HepG2 (cell line): Measurements from ENCODE around the gene SPACDR. TPM values are rescaled to one million over a fixed set of nuclear protein-coding genes. Genes with fewer than 3 reads are reported as not detected.

Experiments used
- BORCS8-MEF2B ChIP-seq: sonication (generic); formaldehyde crosslinking; IDR thresholded peaks from 2 replicates; pipeline ENCODE4 v1.8.0; 2022; ENCODE audit warnings: mild to moderate bottlenecking, missing genetic modification reagents
- DR1 ChIP-seq: sonication (generic); formaldehyde crosslinking; IDR thresholded peaks from 2 replicates; pipeline ENCODE4 v1.8.0; 2021; ENCODE audit warnings: mild to moderate bottlenecking, missing genetic modification reagents, inconsistent platforms
- ELF3 ChIP-seq: IDR thresholded peaks from 2 replicates; pipeline ENCODE4 v1.6.1; 2016; ENCODE audit warnings: missing genetic modification reagents, missing compliant biosample characterization
- ETS1 ChIP-seq: sonication (generic); formaldehyde crosslinking; IDR thresholded peaks from 2 replicates; pipeline ENCODE4 v1.4.0; 2020; ENCODE audit warnings: missing genetic modification reagents
- FOXK1 ChIP-seq: sonication (generic); formaldehyde crosslinking; IDR thresholded peaks from 2 replicates; pipeline ENCODE4 v1.4.0; 2020; ENCODE audit warnings: low read depth, missing genetic modification reagents, borderline replicate concordance
- HES4 ChIP-seq: sonication (generic); formaldehyde crosslinking; IDR thresholded peaks from 2 replicates; pipeline ENCODE4 v1.9.0; 2021; ENCODE audit warnings: mild to moderate bottlenecking, missing genetic modification reagents, borderline replicate concordance
- MXI1 ChIP-seq: IDR thresholded peaks from 3 replicates; pipeline ENCODE4 v1.6.1; 2012; ENCODE audit warnings: low read depth, low read length, inconsistent platforms, borderline replicate concordance
- PCBP1 ChIP-seq: fragments of 200-400 bp; formaldehyde crosslinking; IDR thresholded peaks from 2 replicates; pipeline ENCODE4 v1.6.1; 2017; ENCODE audit warnings: mild to moderate bottlenecking, low read depth, low read length, borderline replicate concordance
- SPEN ChIP-seq: sonication (generic); formaldehyde crosslinking; IDR thresholded peaks from 2 replicates; pipeline ENCODE4 v1.5.1; 2020; ENCODE audit warnings: low read depth, mild to moderate bottlenecking, missing genetic modification reagents
- SSRP1 ChIP-seq: IDR thresholded peaks from 2 replicates; pipeline ENCODE4 v1.6.1; 2016; ENCODE audit warnings: control low read depth
- THAP9 ChIP-seq: sonication (generic); formaldehyde crosslinking; IDR thresholded peaks from 2 replicates; pipeline ENCODE4; 2020; ENCODE audit warnings: missing genetic modification reagents, mild to moderate bottlenecking, borderline replicate concordance
- TSC22D2 ChIP-seq: sonication (generic); formaldehyde crosslinking; IDR thresholded peaks from 2 replicates; pipeline ENCODE4 v1.5.1; 2020; ENCODE audit warnings: missing genetic modification reagents, mild to moderate bottlenecking, borderline replicate concordance
- ZNF234 ChIP-seq: sonication (generic); formaldehyde crosslinking; conservative IDR thresholded peaks from 2 replicates; pipeline ENCODE4 v1.5.1; 2020; ENCODE audit warnings: mild to moderate bottlenecking, missing genetic modification reagents
- ZNF264 ChIP-seq: sonication (generic); formaldehyde crosslinking; IDR thresholded peaks from 2 replicates; pipeline ENCODE4 v1.4.0; 2020; ENCODE audit warnings: missing genetic modification reagents
- ZNF275 ChIP-seq: sonication (generic); formaldehyde crosslinking; IDR thresholded peaks from 2 replicates; pipeline ENCODE4 v1.8.0; 2022; ENCODE audit warnings: missing genetic modification reagents, mild to moderate bottlenecking, inconsistent platforms, borderline replicate concordance
- ZNF292 ChIP-seq: sonication (generic); formaldehyde crosslinking; IDR thresholded peaks from 2 replicates; pipeline ENCODE4 v1.8.1; 2022; ENCODE audit warnings: mild to moderate bottlenecking, low read depth, missing genetic modification reagents, borderline replicate concordance
- ZNF687 ChIP-seq: sonication (generic); formaldehyde crosslinking; IDR thresholded peaks from 2 replicates; pipeline ENCODE4 v1.5.1; 2020; ENCODE audit warnings: mild to moderate bottlenecking, missing genetic modification reagents, moderate library complexity
- ZNF879 ChIP-seq: sonication (generic); formaldehyde crosslinking; IDR thresholded peaks from 2 replicates; pipeline ENCODE4 v1.8.1; 2023; ENCODE audit warnings: missing genetic modification reagents
- ZSCAN30 ChIP-seq: sonication (generic); formaldehyde crosslinking; IDR thresholded peaks from 2 replicates; pipeline ENCODE4 v1.5.0; 2020; ENCODE audit warnings: mild to moderate bottlenecking, missing genetic modification reagents
- polyA plus RNA-seq, 8 experiments: library from polyadenylated mRNA; depleted of rRNA in 3 of 8; stranded (reverse) in 7 of 8; unstranded in 1 of 8; fragments of >200 nt; fragmentation: Illumina TruSeq in 4 of 8; extraction: Trizol in 4 of 8; gene quantifications; 2 replicates each; pipeline versions ENCODE4 v1.2.1 to v1.2.3, GENCODE V29; 2011 to 2016; ENCODE audit warnings: low read depth in 4 of 8, missing spikeins in 1 of 8, mixed read lengths in 1 of 8; ENCODE audit not compliant: insufficient read depth in 1 of 8
- total RNA-seq, 5 experiments: library from RNA; depleted of rRNA; stranded (reverse); fragments of >200 nt; fragmentation: Illumina TruSeq; extraction: Trizol; gene quantifications; 2 replicates each; pipeline ENCODE4 v1.2.3, GENCODE V29; 2016; ENCODE audit warnings: low read depth in 1 of 5

Gene SPACDR
- total and polyA plus RNA-seq, 2 of the 13 experiments (the other 11 are each of a cell fraction or from before 2014, with no cell fraction given) = 0.41 TPM; not detected in 1

- peak; percentile 98 for TF ChIP-seq ZNF687
- TF ChIP-seq HES4 = no peak
- no peak; the same call in 1 of the 2 replicates for TF ChIP-seq ETS1 (CRISPR knock-in tag)
- peak; percentile 27; the same call in 1 of the 3 replicates for TF ChIP-seq MXI1
- TF ChIP-seq ZNF292 (CRISPR knock-in tag) = peak; percentile 60; the same call in 1 of the 2 replicates
- no peak for TF ChIP-seq ZNF275 (CRISPR knock-in tag)
- TF ChIP-seq PCBP1 = no peak
- peak; percentile 15; the same call in 1 of the 2 replicates for TF ChIP-seq THAP9 (CRISPR knock-in tag)
- no peak for TF ChIP-seq ZNF234 (CRISPR knock-in tag)
- TF ChIP-seq ZSCAN30 (CRISPR knock-in tag) = no peak
- no peak; the same call in 1 of the 2 replicates for TF ChIP-seq DR1 (CRISPR knock-in tag)
- no peak for TF ChIP-seq SSRP1
- TF ChIP-seq BORCS8-MEF2B (CRISPR knock-in tag) = peak; percentile 70
- no peak for TF ChIP-seq TSC22D2 (CRISPR knock-in tag)
- TF ChIP-seq ELF3 (CRISPR knock-in tag) = peak; percentile 89; the same call in 1 of the 2 replicates
- TF ChIP-seq FOXK1 (CRISPR knock-in tag) = peak; percentile 70; the same call in 1 of the 2 replicates
- TF ChIP-seq ZNF264 (CRISPR knock-in tag) = no peak
- TF ChIP-seq SPEN (CRISPR knock-in tag) = peak; percentile 83
- TF ChIP-seq ZNF879 (CRISPR knock-in tag) = no peak
These were observed 19.5 kb downstream of the SPACDR start (continued) for GRCh38 chr7:100444311-100445278.
